ENCODE measurements around the gene INPP4B. TPM values are rescaled to one million over a fixed set of nuclear protein-coding genes. Genes with fewer than 3 reads are reported as not detected.

Gene INPP4B
- total RNA-seq, 1 experiment from 2014 or later: 41.0 TPM

DNA sequence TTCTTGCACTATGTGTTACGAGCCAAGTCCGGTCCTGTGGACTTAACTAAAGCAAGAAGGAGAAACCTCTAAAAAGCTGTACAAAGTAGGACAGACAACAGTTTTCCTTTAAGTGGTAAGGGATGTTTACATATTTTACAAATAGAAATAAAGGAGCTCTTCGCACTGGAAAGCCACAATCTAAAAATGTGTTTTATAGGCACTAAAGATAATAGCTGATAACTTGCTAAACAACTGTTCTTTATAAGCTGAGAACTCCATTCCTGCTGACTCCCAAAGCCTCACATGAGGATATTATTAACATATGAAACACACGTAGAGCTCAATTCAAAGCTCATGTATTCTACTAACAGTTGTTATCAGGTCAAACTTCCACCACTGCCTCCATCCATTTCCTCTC is 519.9 kb downstream of the INPP4B start:
- Histone ChIP-seq H3K4me2 (ENCODE audit: low read length) (no peak overlapping the region), H3K4me1 (ENCODE audit: insufficient read depth, low read length) (no peaks in the 10 kb centered on the region), H3K4me3 (ENCODE audit: low read length) (no peak overlapping the region), H3F3A (ENCODE audit: low read length, unreplicated experiment) (no peaks in the 10 kb centered on the region), H3K36me3 (ENCODE audit: low read depth, low read length) (no peaks in the 10 kb centered on the region), H4K20me1 (ENCODE audit: low read length) (no peaks in the 10 kb centered on the region), H2AFZ (ENCODE audit: low read length) (no peak overlapping the region), H3K79me2 (ENCODE audit: low read length) (no peaks in the 10 kb centered on the region), H3K27ac (ENCODE audit: low read length) (no peak overlapping the region), H3K9me2 (replicated peaks; ENCODE audit: low read length) (no peaks in the 10 kb centered on the region), H3K9ac (ENCODE audit: low read length) (no peak overlapping the region), H3K9me3 (ENCODE audit: low read length) (no peaks in the 10 kb centered on the region), H3K27me3 (ENCODE audit: low read length) (no peaks in the 10 kb centered on the region)
- POLR2A ChIA-PET (ENCODE audit: unreplicated experiment): no interaction called here
- no TSS peak for BruUV-seq (replicated peaks)
- ATAC-seq (no peak), DNase-seq (no peak)
- intact Hi-C loops (cut with micrococcal nuclease): no loop called here
- CTCF ChIA-PET: no interaction called here
- TF ChIP-seq EZH2phosphoT487 (IDR thresholded peaks at IDR 0.05; ENCODE audit: borderline replicate concordance, low read length) (no peak), EZH2 (IDR thresholded peaks at IDR 0.05; ENCODE audit: low read length, unreplicated experiment) (no peak)
- TF ChIP-seq, protein P1, sequence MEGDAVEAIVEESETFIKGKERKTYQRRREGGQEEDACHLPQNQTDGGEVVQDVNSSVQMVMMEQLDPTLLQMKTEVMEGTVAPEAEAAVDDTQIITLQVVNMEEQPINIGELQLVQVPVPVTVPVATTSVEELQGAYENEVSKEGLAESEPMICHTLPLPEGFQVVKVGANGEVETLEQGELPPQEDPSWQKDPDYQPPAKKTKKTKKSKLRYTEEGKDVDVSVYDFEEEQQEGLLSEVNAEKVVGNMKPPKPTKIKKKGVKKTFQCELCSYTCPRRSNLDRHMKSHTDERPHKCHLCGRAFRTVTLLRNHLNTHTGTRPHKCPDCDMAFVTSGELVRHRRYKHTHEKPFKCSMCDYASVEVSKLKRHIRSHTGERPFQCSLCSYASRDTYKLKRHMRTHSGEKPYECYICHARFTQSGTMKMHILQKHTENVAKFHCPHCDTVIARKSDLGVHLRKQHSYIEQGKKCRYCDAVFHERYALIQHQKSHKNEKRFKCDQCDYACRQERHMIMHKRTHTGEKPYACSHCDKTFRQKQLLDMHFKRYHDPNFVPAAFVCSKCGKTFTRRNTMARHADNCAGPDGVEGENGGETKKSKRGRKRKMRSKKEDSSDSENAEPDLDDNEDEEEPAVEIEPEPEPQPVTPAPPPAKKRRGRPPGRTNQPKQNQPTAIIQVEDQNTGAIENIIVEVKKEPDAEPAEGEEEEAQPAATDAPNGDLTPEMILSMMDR (conservative IDR thresholded peaks at IDR 0.05; ENCODE audit: low read depth, low read length): no peak

- Histone ChIP-seq H3K4me1 (ENCODE audit: insufficient read depth, low read length) (no peaks in the 10 kb centered on the region), H4K20me1 (ENCODE audit: low read length) (no peaks in the 10 kb centered on the region), H3F3A (ENCODE audit: low read length, unreplicated experiment) (no peaks in the 10 kb centered on the region), H3K27me3 (ENCODE audit: low read length) (no peaks in the 10 kb centered on the region), H3K79me2 (ENCODE audit: low read length) (no peaks in the 10 kb centered on the region), H3K27ac (ENCODE audit: low read length) (no peak overlapping the region), H3K4me3 (ENCODE audit: low read length) (no peak overlapping the region), H3K9me2 (replicated peaks; ENCODE audit: low read length) (no peaks in the 10 kb centered on the region), H3K36me3 (ENCODE audit: low read depth, low read length) (no peaks in the 10 kb centered on the region), H3K9me3 (ENCODE audit: low read length) (no peaks in the 10 kb centered on the region), H2AFZ (ENCODE audit: low read length) (no peak overlapping the region), H3K4me2 (ENCODE audit: low read length) (no peak overlapping the region), H3K9ac (ENCODE audit: low read length) (no peak overlapping the region)
- ChIA-PET CTCF (no interaction called here), POLR2A (ENCODE audit: unreplicated experiment) (no interaction called here)
- ATAC-seq: no peak
- intact Hi-C loops (cut with micrococcal nuclease): no loop called here
- no TSS peak for BruUV-seq (replicated peaks)
- DNase-seq: no peak
- TF ChIP-seq EZH2 (IDR thresholded peaks at IDR 0.05; ENCODE audit: low read length, unreplicated experiment) (no peak), EZH2phosphoT487 (IDR thresholded peaks at IDR 0.05; ENCODE audit: borderline replicate concordance, low read length) (no peak)
- TF ChIP-seq, protein P1 (conservative IDR thresholded peaks at IDR 0.05; ENCODE audit: low read depth, low read length): no peak
Measured at GRCh38 chr4:142324572-142324971, 521.5 kb downstream of the INPP4B start.

DNA sequence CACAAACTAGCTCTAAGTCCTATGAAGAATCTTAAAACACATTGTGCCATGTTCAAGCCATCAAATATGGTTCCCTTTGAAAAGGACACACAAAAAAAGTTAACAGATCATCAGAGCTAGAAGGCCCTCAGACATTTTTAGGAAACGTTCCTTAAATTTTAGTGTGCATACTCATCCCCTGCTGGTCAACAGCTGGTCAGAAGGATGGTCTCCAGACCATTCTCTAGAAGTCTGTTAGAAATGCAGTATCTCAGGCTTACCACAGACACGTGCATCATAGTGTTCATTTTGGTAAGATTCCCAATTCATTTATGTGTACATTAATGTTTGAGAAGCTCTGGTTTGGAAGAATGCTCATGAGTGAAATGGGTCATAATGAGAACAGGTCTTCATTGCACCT is 523.1 kb downstream of the INPP4B start:
- Histone ChIP-seq H3K36me3 (ENCODE audit: low read depth, low read length) (no peaks in the 10 kb centered on the region), H3K9me3 (ENCODE audit: low read length) (no peaks in the 10 kb centered on the region), H3K79me2 (ENCODE audit: low read length) (no peaks in the 10 kb centered on the region), H3K9me2 (replicated peaks; ENCODE audit: low read length) (no peaks in the 10 kb centered on the region), H3K9ac (ENCODE audit: low read length) (no peak overlapping the region), H4K20me1 (ENCODE audit: low read length) (no peaks in the 10 kb centered on the region), H3K27ac (ENCODE audit: low read length) (no peak overlapping the region), H3K4me2 (ENCODE audit: low read length) (no peak overlapping the region), H3F3A (ENCODE audit: low read length, unreplicated experiment) (no peaks in the 10 kb centered on the region), H3K4me3 (ENCODE audit: low read length) (no peak overlapping the region), H2AFZ (ENCODE audit: low read length) (no peak overlapping the region), H3K27me3 (ENCODE audit: low read length) (no peaks in the 10 kb centered on the region), H3K4me1 (ENCODE audit: insufficient read depth, low read length) (no peaks in the 10 kb centered on the region)
- intact Hi-C loops (cut with micrococcal nuclease): no loop called here
- ChIA-PET CTCF (no interaction called here), POLR2A (ENCODE audit: unreplicated experiment) (no interaction called here)
- no TSS peak for BruUV-seq (replicated peaks)
- ATAC-seq: no peak
- TF ChIP-seq, protein P1 (conservative IDR thresholded peaks at IDR 0.05; ENCODE audit: low read depth, low read length): no peak
- no peak for TF ChIP-seq EZH2phosphoT487 (IDR thresholded peaks at IDR 0.05; ENCODE audit: borderline replicate concordance, low read length)
- TF ChIP-seq EZH2 (IDR thresholded peaks at IDR 0.05; ENCODE audit: low read length, unreplicated experiment): no peak
- DNase-seq: no peak

All from PC-3 (cell line).